Activated CD4-positive, CD25-positive, alpha-beta regulatory T cell treated with anti-CD3 and anti-CD28 coated beads, Interleukin-2, amount 50 U/mL, for 16 hours (primary cell): ENCODE measurements around the gene PDCD7.
"Not testable (repeated sequence)": the region's sequence is repeated elsewhere in the genome, so short reads cannot be mapped to it uniquely, and the experiment has no call there.

Source experiments
- DNase-seq: peaks from one replicate; pipeline ENCODE4 v3.0.0-alpha.2; 2020; ENCODE audit warnings: low read depth, low spot score

Gene PDCD7

DNA sequence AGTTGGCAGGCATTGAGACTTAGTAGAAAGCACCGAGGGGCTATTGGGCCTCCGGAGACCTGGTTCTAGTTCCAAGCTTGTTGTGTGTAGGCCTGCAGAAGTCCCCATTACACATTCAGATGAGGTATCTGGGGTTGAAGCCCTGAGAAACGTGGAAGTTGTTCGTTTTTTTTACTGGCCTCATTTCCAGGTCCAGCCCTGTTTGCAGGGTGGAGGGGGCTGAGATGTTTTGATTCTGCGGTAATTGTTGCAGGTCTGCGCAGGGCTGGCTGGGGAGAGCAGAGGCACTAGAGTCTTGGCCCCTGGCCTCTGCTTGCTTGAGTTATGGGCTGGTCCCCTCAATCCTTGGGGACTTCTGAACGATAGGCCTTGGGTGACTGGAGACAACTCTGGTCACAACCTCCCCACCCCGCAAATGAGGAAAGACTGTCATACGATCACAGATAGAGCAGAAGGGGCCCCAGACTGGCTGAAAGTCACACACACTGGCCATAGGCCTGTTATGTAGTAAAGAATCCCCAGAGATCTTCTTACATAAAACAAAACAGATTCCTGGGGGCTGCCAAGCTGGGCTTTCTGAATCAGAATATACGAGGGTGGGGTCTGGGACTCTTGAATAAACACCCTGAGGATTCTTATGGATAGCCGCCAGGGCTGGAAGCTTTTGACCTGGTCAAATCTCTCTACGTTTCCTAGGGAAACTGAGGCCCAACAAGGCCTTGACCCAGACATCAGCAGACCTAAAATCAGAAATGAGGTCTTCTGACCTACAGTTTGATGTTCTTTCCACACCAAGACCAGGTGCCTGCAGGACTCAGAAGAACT is 41.5 kb downstream of the PDCD7 start:
- DNase-seq, result no peak

DNA sequence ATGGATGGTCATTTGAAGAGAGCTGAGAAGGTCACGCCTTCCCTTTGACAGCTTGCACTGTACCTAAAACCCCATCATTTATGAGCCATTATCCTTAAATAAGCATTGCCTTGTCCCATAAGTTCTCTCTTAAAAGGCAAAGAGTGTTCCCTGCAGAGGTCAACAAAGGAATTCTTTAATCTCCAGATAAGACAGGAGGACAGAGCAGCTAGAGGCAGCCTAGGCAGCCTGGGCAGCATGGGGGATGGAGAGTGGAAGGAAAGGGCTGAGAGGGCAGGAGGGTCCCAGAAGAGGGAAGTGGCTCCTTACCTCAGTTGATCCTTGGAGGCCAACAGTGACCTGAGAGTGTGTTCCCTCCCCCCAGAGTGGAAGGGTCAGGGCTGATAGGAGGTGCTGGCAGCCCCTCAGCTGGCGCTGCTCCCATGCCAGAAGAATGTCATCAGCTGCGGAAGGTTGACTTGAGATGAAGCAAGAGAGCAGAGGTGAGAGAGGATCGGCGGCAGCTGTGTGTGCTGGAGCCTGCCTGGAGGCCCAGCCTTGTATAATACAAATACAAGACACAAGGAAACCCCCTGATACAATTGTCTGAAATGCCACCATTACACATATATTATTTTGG is 44.3 kb downstream of the PDCD7 start:
- DNase-seq, result no peak

- no peak for DNase-seq
Measured at GRCh38 chr15:65088643-65089021, 45.0 kb downstream of the PDCD7 start.

DNA sequence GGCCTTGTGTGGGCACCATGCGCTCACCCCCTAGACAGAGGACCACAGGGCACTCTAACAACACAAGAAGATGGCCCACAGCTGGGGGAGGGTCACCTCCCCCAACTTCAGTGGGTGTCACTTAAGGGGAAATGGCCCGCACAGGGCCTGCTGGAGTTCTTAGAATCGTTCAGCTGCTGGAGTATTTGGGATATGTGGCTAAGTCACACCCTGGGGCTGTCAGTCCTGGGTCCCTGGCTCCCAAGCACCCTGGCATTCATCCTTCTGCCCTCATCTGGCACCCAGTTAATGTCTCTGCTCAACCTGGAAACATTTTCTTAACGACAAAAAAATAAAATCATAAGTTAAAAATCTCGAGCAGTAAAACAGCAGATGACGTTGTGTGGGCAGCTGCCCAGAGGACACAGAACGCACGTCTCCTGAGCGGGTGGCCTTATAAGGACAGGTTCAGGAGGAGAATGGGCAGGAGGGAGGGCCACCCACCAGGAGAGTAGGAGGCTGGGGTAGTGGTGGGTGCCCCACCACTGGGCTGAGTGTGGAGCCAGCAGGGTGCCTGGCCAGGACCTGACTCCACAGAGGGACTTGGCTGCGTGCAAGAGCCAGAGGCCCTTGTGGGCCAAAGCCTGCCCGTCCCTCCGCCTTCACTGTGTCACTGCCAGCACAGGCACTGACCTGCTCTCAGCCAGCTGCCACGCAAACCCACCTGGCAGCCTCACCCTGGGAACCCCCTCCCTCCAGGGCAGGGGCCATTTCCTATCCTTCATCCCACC is 45.5 kb downstream of the PDCD7 start:
- no peak for DNase-seq

- no peak for DNase-seq
Measured at GRCh38 chr15:65087411-65087810, 46.2 kb downstream of the PDCD7 start.

DNA sequence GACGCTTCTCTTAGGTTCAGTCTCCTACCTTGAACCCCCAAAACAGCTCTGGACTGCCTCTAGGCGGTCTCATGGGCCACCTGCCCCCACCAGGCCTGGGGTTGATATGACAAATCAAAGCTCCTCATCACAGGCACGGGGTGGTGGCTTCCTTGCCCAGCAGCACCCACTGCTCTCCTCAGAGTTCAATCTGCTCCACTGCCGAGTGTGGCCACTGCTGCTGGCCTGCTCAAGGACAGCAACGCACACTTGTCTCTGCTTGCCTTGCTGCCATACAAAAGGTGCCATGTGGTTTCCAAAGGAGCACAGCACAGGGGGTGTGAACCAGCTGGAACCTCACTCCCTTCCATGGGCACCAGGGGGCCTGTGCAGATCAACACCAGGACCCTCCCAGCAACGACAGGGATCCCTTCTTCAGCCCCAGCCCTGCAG is 46.9 kb downstream of the PDCD7 start:
- no peak for DNase-seq

GRCh38 chr15:65085990-65086679 is 47.5 kb downstream of the PDCD7 start:
- no peak for DNase-seq

DNA sequence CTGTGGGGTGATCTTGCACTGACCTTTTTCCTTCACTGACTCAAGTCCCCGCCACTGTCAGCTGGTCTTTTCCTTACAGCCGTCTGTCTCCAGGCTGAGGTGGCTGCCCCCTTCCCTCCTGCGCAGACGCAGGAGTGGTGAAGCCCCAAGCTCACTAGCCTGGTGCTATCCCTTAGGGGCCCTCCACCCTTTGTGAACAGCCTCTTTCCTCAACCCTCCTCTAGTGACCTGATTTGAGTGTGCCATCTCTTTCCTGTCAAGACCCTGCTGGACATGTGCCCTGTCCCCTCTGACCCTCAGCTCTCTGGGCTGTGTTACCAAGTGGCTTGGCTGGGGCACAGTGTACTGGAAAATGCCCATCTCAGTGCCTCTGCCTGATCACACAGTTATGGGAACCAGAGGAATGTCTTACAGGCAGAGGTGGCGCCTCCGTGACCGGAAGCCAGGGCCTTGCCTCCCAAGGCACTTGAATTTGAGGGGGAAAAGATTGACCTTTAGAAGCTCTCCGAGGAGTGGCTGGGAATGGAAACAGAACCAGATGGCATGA is 48.3 kb downstream of the PDCD7 start:
- DNase-seq, result no peak

- DNase-seq, result no peak
Measured at GRCh38 chr15:65084500-65085206, 49.0 kb downstream of the PDCD7 start.

GRCh38 chr15:65083262-65083701 is 50.3 kb downstream of the PDCD7 start:
- DNase-seq, result no peak

DNA sequence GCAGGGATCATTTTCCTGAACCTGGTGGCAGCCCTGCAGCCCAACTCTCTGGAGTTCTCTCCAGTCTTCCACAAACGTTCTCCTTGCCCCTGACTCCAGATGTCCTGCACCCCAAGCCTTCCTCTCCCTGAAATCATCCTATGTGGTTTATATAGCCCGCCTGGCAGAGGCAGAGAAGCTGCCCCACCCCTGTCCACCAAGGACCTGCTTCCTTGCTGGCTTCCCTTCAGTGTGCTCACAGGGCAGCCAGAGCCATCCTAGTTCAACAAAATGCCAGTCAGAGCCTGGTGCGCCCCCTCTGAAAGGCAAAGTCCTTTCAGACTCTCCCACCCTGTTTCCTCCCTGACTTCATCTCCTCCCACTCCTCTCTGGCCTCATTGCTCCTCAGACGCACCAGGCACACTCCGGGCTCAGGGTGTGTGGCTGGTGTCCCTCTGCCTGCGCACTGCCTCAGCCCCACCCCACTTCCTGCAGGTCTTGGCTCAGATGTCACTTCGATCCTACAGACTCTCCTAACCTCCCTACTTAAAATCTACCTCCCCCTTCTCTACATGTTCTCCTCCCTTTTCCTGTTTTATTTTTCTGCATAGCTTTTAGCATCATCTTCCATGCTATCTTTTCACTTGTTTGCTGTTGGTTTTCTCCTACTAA is 51.2 kb downstream of the PDCD7 start:
- no peak for DNase-seq

DNA sequence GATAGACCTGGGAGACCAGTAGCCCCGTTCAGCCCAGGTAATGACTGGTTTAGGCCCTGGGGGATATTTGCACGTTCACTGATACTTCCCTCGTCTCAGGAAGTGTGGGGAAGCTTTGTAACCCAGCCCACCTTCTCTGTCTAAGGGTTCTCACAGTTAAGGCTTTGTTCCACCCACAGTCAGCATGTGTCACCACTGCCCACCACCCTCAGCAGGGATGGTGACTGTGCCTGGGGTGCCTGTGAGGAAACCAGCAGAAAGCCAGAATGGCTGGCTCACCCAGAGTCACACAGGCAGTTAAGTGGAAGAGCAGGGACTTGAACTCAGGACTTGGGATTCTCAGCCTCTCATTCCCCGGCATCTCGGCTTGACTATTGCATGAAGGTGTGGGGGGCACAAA is 51.9 kb downstream of the PDCD7 start:
- no peak for DNase-seq

DNA sequence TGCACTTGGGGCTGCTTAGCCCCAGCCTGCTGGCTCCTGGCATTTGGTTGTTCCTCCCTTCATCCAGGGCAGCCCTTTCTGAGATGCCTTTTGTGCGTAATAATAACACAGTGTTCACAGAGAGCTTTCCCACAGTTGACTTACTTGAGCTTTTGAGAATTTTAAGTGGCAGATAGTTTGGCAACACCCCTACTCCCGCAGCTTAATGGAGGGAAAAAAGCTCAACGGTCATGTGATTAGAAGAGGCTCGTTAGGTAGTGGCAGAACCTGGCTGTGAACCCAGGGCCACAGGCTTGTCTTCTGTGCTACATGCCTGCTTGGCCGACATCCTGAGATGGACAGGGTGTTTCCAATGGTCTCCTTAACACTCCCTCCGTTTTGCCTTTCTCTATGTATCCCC is 52.3 kb downstream of the PDCD7 start:
- DNase-seq, result no peak

DNA sequence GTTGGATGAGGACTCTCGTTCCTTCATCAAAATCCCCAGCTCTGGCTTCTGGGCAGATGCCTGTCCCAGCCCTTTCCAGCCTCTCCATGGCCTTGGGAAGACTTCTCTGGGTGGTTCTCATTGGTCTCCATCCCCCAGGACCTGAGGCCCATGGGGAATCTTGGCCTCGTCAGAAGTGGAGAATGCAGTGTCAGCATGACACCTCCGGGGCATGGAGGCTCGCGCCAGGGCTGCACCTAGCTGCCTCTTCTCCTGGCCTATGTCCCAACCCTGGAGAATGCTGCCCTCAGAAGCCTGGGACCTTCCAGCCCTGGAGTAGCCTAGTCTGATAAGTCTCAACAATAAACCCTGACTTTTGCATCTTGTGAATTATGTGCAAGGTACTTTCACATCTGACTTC is 54.0 kb downstream of the PDCD7 start:
- DNase-seq, result no peak

DNA sequence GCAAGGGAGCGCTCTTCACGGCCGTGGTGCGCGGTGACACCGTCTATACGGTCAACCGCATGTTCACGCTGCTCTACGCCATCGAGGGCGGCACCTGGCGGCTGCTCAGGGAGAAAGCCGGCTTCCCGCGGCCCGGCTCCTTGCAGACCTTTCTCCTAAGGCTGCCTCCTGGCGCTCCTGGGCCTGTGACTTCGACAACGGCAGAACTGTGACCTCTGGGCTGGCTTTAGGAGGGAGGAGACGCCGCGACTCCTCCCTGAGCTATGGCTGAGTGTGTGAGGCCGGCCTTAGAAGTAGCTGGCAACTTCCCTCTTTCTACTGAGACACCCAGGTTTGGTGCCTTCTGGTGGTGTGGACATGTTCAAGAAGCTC is 55.6 kb downstream of the PDCD7 start:
- no peak for DNase-seq

DNA sequence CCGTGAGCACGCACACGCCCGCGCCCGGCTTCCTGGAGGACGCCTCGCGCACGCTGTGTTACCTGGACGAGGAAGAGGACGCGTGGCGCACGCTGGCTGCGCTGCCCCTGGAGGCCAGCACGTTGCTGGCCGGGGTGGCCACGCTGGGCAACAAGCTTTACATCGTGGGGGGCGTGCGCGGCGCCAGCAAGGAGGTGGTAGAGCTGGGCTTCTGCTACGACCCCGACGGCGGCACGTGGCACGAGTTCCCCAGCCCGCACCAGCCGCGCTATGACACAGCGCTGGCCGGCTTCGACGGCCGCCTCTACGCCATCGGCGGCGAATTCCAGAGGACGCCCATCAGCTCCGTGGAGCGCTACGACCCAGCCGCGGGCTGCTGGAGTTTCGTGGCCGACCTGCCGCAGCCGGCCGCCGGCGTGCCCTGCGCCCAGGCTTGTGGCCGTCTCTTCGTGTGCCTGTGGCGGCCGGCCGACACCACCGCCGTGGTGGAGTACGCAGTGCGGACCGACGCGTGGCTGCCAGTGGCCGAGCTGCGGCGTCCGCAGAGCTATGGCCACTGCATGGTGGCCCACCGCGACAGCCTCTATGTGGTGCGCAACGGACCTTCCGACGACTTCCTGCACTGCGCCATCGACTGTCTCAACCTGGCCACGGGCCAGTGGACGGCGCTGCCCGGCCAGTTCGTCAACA is 56.2 kb downstream of the PDCD7 start:
- no peak for DNase-seq

GRCh38 chr15:65076486-65077290 is 56.9 kb downstream of the PDCD7 start, which contains the start of gene KBTBD13:
Gene KBTBD13 (plus strand): TSS chr15:65076746. CDS start chr15:65076816, 70 bp downstream.
- no peak for DNase-seq

- DNase-seq, result not testable (repeated sequence)
Measured at GRCh38 chr15:65075607-65076395, 57.8 kb downstream of the PDCD7 start.
